Measurements from ENCODE around the gene NECAB2. TPM values are rescaled to one million over a fixed set of nuclear protein-coding genes. Genes with fewer than 3 reads are reported as not detected.

NECAB2 gene
- total RNA-seq, 1 donor from 2014 or later = 0.32 TPM

- Histone ChIP-seq H2AFZ (ENCODE audit: low read depth, low read length) (no peak overlapping the region), H3K27ac (ENCODE audit: low read depth, low read length) (no peak overlapping the region), H3K36me3 (ENCODE audit: insufficient read depth, low read length) (no peaks in the 10 kb centered on the region), H3K27me3 (ENCODE audit: insufficient read depth, low read length) (peaks cover 33% of the 10 kb centered on the region), H3K9ac (ENCODE audit: low read length) (no peak overlapping the region), H3K9me3 (ENCODE audit: insufficient read depth, low read depth, low read length) (no peaks in the 10 kb centered on the region), H4K20me1 (ENCODE audit: insufficient read depth, low read length) (no peaks in the 10 kb centered on the region), H3K4me3 (ENCODE audit: insufficient read depth, low read depth, low read length) (no peak overlapping the region), H3K79me2 (ENCODE audit: insufficient read depth, low read length) (no peaks in the 10 kb centered on the region), H3K4me1 (ENCODE audit: insufficient read depth, low read length) (peaks cover 12% of the 10 kb centered on the region), H3K4me2 (ENCODE audit: low read length) (no peak overlapping the region)
- H3K27me3 Mint-ChIP-seq (ENCODE audit: low read depth, unreplicated experiment) = peaks cover 21% of the 10 kb centered on the region
- TF ChIP-seq CTCF (IDR thresholded peaks at IDR 0.05; ENCODE audit: insufficient read depth, low read depth, low read length) (no peak), EZH2 (IDR thresholded peaks at IDR 0.05; ENCODE audit: insufficient read depth, low read length) (no peak)
- FAIRE-seq (no peak), DNase-seq (ENCODE audit: low read depth) (no peak)
- no peaks in the 10 kb centered on the region for H3K36me3 Mint-ChIP-seq (ENCODE audit: low read depth, unreplicated experiment)
- no peaks in the 10 kb centered on the region for H3K4me1 Mint-ChIP-seq (ENCODE audit: low read depth, unreplicated experiment)
- no peaks in the 10 kb centered on the region for H3K9me3 Mint-ChIP-seq (ENCODE audit: unreplicated experiment)
- no peak overlapping the region for H3K27ac Mint-ChIP-seq (ENCODE audit: unreplicated experiment)
- no peak overlapping the region for H3K4me3 Mint-ChIP-seq (ENCODE audit: unreplicated experiment)
Observed at GRCh38 chr16:83990492-83990891, 22.4 kb downstream of the NECAB2 start.

- no peak overlapping the region for H2AFZ ChIP-seq (ENCODE audit: low read depth, low read length)
- no peak overlapping the region for H3K27ac ChIP-seq (ENCODE audit: low read depth, low read length)
- H3K4me3 ChIP-seq (ENCODE audit: insufficient read depth, low read depth, low read length) = no peak overlapping the region
Observed at GRCh38 chr16:83992624-83993023, 24.6 kb downstream of the NECAB2 start.

More at GRCh38 chr16:83992624-83993023, 24.6 kb downstream of the NECAB2 start:
- peaks cover 28% of the 10 kb centered on the region for H3K27me3 Mint-ChIP-seq (ENCODE audit: low read depth, unreplicated experiment)
- H3K4me2 ChIP-seq (ENCODE audit: low read length) = peak overlapping the region; percentile 39
- FAIRE-seq = no peak
- no peaks in the 10 kb centered on the region for H3K36me3 ChIP-seq (ENCODE audit: insufficient read depth, low read length)
- no peaks in the 10 kb centered on the region for H3K4me1 Mint-ChIP-seq (ENCODE audit: low read depth, unreplicated experiment)
- no peak overlapping the region for H3K9ac ChIP-seq (ENCODE audit: low read length)
- H3K9me3 Mint-ChIP-seq (ENCODE audit: unreplicated experiment) = no peaks in the 10 kb centered on the region
- no peak overlapping the region for H3K27ac Mint-ChIP-seq (ENCODE audit: unreplicated experiment)
- DNase-seq (ENCODE audit: low read depth) = peak; percentile 77
- H3K36me3 Mint-ChIP-seq (ENCODE audit: low read depth, unreplicated experiment) = no peaks in the 10 kb centered on the region
- no peak overlapping the region for H3K4me3 Mint-ChIP-seq (ENCODE audit: unreplicated experiment)
- H4K20me1 ChIP-seq (ENCODE audit: insufficient read depth, low read length) = no peaks in the 10 kb centered on the region
- no peaks in the 10 kb centered on the region for H3K9me3 ChIP-seq (ENCODE audit: insufficient read depth, low read depth, low read length)
- H3K27me3 ChIP-seq (ENCODE audit: insufficient read depth, low read length) = peaks cover 28% of the 10 kb centered on the region
- no peaks in the 10 kb centered on the region for H3K79me2 ChIP-seq (ENCODE audit: insufficient read depth, low read length)
- TF ChIP-seq CTCF (IDR thresholded peaks at IDR 0.05; ENCODE audit: insufficient read depth, low read depth, low read length) = no peak
- no peak for TF ChIP-seq EZH2 (IDR thresholded peaks at IDR 0.05; ENCODE audit: insufficient read depth, low read length)
- peaks cover 15% of the 10 kb centered on the region for H3K4me1 ChIP-seq (ENCODE audit: insufficient read depth, low read length)
